Ishikawa (cell line): Measurements from ENCODE around the gene EDEM1.

Experiments used
- CEBPB ChIP-seq: IDR thresholded peaks from 2 replicates; pipeline ENCODE4 v1.6.1; 2012
- CREB1 ChIP-seq: IDR thresholded peaks from 2 replicates; pipeline ENCODE4 v1.6.1; 2012; ENCODE audit warnings: low read depth
- EGR1 ChIP-seq: IDR thresholded peaks from 2 replicates; pipeline ENCODE4 v1.6.1; 2012
- EP300 ChIP-seq: IDR thresholded peaks from 2 replicates; pipeline ENCODE4 v1.6.1; 2012; ENCODE audit warnings: borderline replicate concordance
- FOXM1 ChIP-seq: IDR thresholded peaks from 2 replicates; pipeline ENCODE4 v1.6.1; 2012; ENCODE audit warnings: low read depth, borderline replicate concordance
- MAX ChIP-seq: IDR thresholded peaks from 2 replicates; pipeline ENCODE4 v1.6.1; 2012
- NFIC ChIP-seq: IDR thresholded peaks from 2 replicates; pipeline ENCODE4 v1.6.1; 2012
- RAD21 ChIP-seq: IDR thresholded peaks from 2 replicates; pipeline ENCODE4 v1.6.1; 2012; ENCODE audit warnings: low read depth
- REST ChIP-seq: IDR thresholded peaks from 2 replicates; pipeline ENCODE4 v1.6.1; 2012; ENCODE audit warnings: low read depth, mild to moderate bottlenecking
- TAF1 ChIP-seq: IDR thresholded peaks from 2 replicates; pipeline ENCODE4 v1.6.1; 2012; ENCODE audit warnings: low read depth, mild to moderate bottlenecking
- TCF12 ChIP-seq: IDR thresholded peaks from 2 replicates; pipeline ENCODE4 v1.6.1; 2012; ENCODE audit warnings: low read depth
- TEAD4 ChIP-seq: IDR thresholded peaks from 2 replicates; pipeline ENCODE4 v1.6.1; 2012
- USF1 ChIP-seq: IDR thresholded peaks from 2 replicates; pipeline ENCODE4 v1.6.1; 2012
- YY1 ChIP-seq: IDR thresholded peaks from 2 replicates; pipeline ENCODE4 v1.6.1; 2012; ENCODE audit warnings: low read depth
- ZBTB7A ChIP-seq: IDR thresholded peaks from 2 replicates; pipeline ENCODE4 v1.6.1; 2012; ENCODE audit warnings: low read depth

The EDEM1 gene

GRCh38 chr3:5238545-5238944, 51.0 kb downstream of the EDEM1 start:
- TF ChIP-seq CREB1 (no peak), REST (no peak), CEBPB (no peak), USF1 (no peak), FOXM1 (no peak)

GRCh38 chr3:5239602-5240001, 52.1 kb downstream of the EDEM1 start:
- TF ChIP-seq ZBTB7A (no peak), EGR1 (no peak), RAD21 (no peak), FOXM1 (no peak)

GRCh38 chr3:5240740-5241139, 53.2 kb downstream of the EDEM1 start:
- TF ChIP-seq CEBPB (no peak), TAF1 (no peak), MAX (no peak), ZBTB7A (no peak), TEAD4 (no peak), RAD21 (no peak), EGR1 (no peak), EP300 (no peak), CREB1 (no peak), REST (no peak), USF1 (no peak), NFIC (no peak)

GRCh38 chr3:5245927-5246326, 58.4 kb downstream of the EDEM1 start:
- TF ChIP-seq CEBPB (no peak), USF1 (no peak), EGR1 (no peak), FOXM1 (no peak), ZBTB7A (no peak), RAD21 (no peak), NFIC (no peak), TAF1 (no peak), TCF12 (no peak), MAX (no peak), CREB1 (no peak), EP300 (no peak)

GRCh38 chr3:5248822-5249221, 61.3 kb downstream of the EDEM1 start:
- TF ChIP-seq CEBPB (no peak), CREB1 (no peak), YY1 (no peak), RAD21 (no peak), TCF12 (no peak), TAF1 (no peak), MAX (no peak), TEAD4 (no peak), NFIC (no peak), REST (no peak), ZBTB7A (no peak), FOXM1 (no peak), EP300 (no peak), EGR1 (no peak)
